CMK (cell line): ENCODE results near the gene CBL.

Experiments
- DNase-seq: peaks from one replicate; pipeline ENCODE4 v3.0.0-alpha.2; 2010; ENCODE audit warnings: low read depth

The CBL gene

GRCh38 chr11:119334174-119334930, 128.2 kb downstream of the CBL start, which contains the start of gene RNF26:
Gene RNF26 (plus strand): TSS chr11:119334527. CDS start chr11:119335123, 596 bp downstream.
- peak; percentile 97 for DNase-seq

- DNase-seq: no peak
Measured at GRCh38 chr11:119335091-119335654, 129.0 kb downstream of the CBL start.

- DNase-seq: no peak
Measured at GRCh38 chr11:119335655-119336543, 129.8 kb downstream of the CBL start.

- DNase-seq: no peak
Measured at GRCh38 chr11:119336744-119337469, 130.8 kb downstream of the CBL start.

- no peak for DNase-seq
Measured at GRCh38 chr11:119337581-119338317, 131.6 kb downstream of the CBL start.

- DNase-seq: no peak
Measured at GRCh38 chr11:119338318-119338890, 132.3 kb downstream of the CBL start.

GRCh38 chr11:119338965-119339588, 132.9 kb downstream of the CBL start:
- DNase-seq: no peak

GRCh38 chr11:119339589-119340334, 133.6 kb downstream of the CBL start:
- DNase-seq: no peak

GRCh38 chr11:119340335-119341221, 134.4 kb downstream of the CBL start, which contains the start of gene C1QTNF5:
Gene C1QTNF5 (minus strand): TSS chr11:119340883. CDS start chr11:119340397, 486 bp downstream.
- DNase-seq: no peak

- no peak for DNase-seq
Measured at GRCh38 chr11:119341222-119342022, 135.3 kb downstream of the CBL start.

GRCh38 chr11:119342023-119342300, 135.8 kb downstream of the CBL start:
- DNase-seq: no peak

GRCh38 chr11:119342362-119343130, 136.4 kb downstream of the CBL start:
- no peak for DNase-seq

GRCh38 chr11:119343726-119344125, 137.6 kb downstream of the CBL start:
- no peak for DNase-seq

GRCh38 chr11:119344291-119345010, 138.3 kb downstream of the CBL start:
- no peak for DNase-seq

GRCh38 chr11:119345685-119346084, 139.5 kb downstream of the CBL start:
- DNase-seq: no peak

- no peak for DNase-seq
Measured at GRCh38 chr11:119346605-119347004, 140.5 kb downstream of the CBL start, which contains the start of gene MFRP. Gene MFRP (minus strand): TSS chr11:119346705. CDS start chr11:119346513, 192 bp downstream.
